GM18526 (cell line): ENCODE data around the gene EP400.

ENCODE experiments used
- POLR2A ChIP-seq: IDR thresholded peaks from 3 replicates; pipeline ENCODE4 v1.6.1; 2011; ENCODE audit not compliant: insufficient read length; ENCODE audit errors: extremely low read depth

The EP400 gene

GRCh38 chr12:132102297-132102696, 152.6 kb downstream of the EP400 start:
- no peak for TF ChIP-seq POLR2A

- TF ChIP-seq POLR2A: no peak
These were observed 154.0 kb downstream of the EP400 start for GRCh38 chr12:132103542-132104308.

GRCh38 chr12:132105467-132105866, 155.7 kb downstream of the EP400 start:
- TF ChIP-seq POLR2A: no peak

GRCh38 chr12:132106921-132107320, 157.2 kb downstream of the EP400 start:
- no peak for TF ChIP-seq POLR2A

GRCh38 chr12:132108211-132108832, 158.6 kb downstream of the EP400 start:
- no peak for TF ChIP-seq POLR2A

- TF ChIP-seq POLR2A: no peak
These were observed 160.0 kb downstream of the EP400 start for GRCh38 chr12:132109741-132110140.

GRCh38 chr12:132110677-132111076, 160.9 kb downstream of the EP400 start:
- no peak for TF ChIP-seq POLR2A

GRCh38 chr12:132111654-132112304, 162.0 kb downstream of the EP400 start:
- TF ChIP-seq POLR2A: no peak

- no peak for TF ChIP-seq POLR2A
These were observed 164.9 kb downstream of the EP400 start for GRCh38 chr12:132114667-132115066.

GRCh38 chr12:132115500-132115899, 165.8 kb downstream of the EP400 start:
- TF ChIP-seq POLR2A: no peak

- TF ChIP-seq POLR2A: no peak
These were observed 167.2 kb downstream of the EP400 start for GRCh38 chr12:132116709-132117557.

- TF ChIP-seq POLR2A: no peak
These were observed 167.8 kb downstream of the EP400 start for GRCh38 chr12:132117558-132117875.

- no peak for TF ChIP-seq POLR2A
These were observed 169.1 kb downstream of the EP400 start for GRCh38 chr12:132118876-132119275.

- no peak for TF ChIP-seq POLR2A
These were observed 171.5 kb downstream of the EP400 start for GRCh38 chr12:132121283-132121682.

GRCh38 chr12:132123970-132124765, 174.4 kb downstream of the EP400 start:
- no peak for TF ChIP-seq POLR2A
